PFSK-1 (cell line): Measurements from ENCODE around the gene SLC9A8.

Experiments used
- POLR2AphosphoS5 ChIP-seq: IDR thresholded peaks from 2 replicates; pipeline ENCODE4 v1.6.1; 2012; ENCODE audit warnings: low read depth, mild to moderate bottlenecking, control low read depth, low read length, moderate library complexity
- SIN3A ChIP-seq: IDR thresholded peaks from 2 replicates; pipeline ENCODE4 v1.6.1; 2012; ENCODE audit warnings: mild to moderate bottlenecking, low read length, moderate library complexity, borderline replicate concordance; ENCODE audit not compliant: insufficient read depth
- TF ChIP-seq, protein P1 (sequence below), 2 experiments: IDR thresholded peaks; 2 replicates each; pipeline versions ENCODE4 v1.6.1 to v1.8.0; 2011 to 2012; ENCODE audit warnings: low read depth in 2 of 2, low read length in 2 of 2, control low read depth in 1 of 2, inconsistent platforms in 1 of 2, mild to moderate bottlenecking in 1 of 2, moderate library complexity in 1 of 2; ENCODE audit not compliant: insufficient read depth in 1 of 2

- TF ChIP-seq, protein P1, sequence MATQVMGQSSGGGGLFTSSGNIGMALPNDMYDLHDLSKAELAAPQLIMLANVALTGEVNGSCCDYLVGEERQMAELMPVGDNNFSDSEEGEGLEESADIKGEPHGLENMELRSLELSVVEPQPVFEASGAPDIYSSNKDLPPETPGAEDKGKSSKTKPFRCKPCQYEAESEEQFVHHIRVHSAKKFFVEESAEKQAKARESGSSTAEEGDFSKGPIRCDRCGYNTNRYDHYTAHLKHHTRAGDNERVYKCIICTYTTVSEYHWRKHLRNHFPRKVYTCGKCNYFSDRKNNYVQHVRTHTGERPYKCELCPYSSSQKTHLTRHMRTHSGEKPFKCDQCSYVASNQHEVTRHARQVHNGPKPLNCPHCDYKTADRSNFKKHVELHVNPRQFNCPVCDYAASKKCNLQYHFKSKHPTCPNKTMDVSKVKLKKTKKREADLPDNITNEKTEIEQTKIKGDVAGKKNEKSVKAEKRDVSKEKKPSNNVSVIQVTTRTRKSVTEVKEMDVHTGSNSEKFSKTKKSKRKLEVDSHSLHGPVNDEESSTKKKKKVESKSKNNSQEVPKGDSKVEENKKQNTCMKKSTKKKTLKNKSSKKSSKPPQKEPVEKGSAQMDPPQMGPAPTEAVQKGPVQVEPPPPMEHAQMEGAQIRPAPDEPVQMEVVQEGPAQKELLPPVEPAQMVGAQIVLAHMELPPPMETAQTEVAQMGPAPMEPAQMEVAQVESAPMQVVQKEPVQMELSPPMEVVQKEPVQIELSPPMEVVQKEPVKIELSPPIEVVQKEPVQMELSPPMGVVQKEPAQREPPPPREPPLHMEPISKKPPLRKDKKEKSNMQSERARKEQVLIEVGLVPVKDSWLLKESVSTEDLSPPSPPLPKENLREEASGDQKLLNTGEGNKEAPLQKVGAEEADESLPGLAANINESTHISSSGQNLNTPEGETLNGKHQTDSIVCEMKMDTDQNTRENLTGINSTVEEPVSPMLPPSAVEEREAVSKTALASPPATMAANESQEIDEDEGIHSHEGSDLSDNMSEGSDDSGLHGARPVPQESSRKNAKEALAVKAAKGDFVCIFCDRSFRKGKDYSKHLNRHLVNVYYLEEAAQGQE (IDR thresholded peaks at IDR 0.05; ENCODE audit: insufficient read depth in 1 of 2, low read depth in 2 of 2, low read length in 2 of 2), result no peak
- TF ChIP-seq POLR2AphosphoS5 (no peak), SIN3A (no peak)
Measured at GRCh38 chr20:49925901-49926454, 113.3 kb downstream of the SLC9A8 start.
